Stimulated activated CD4-positive, alpha-beta T cell treated with anti-CD3 and anti-CD28 coated beads, Interleukin-2, amount 100 ng/mL, for 4 hours (primary cell): ENCODE data around the gene HPS5.

Source experiments
- DNase-seq: peaks from one replicate; pipeline ENCODE4 v3.0.0-alpha.2; 2020; ENCODE audit warnings: low read depth

HPS5 gene

GRCh38 chr11:18320617-18321016 lies 1.3 kb downstream of the HPS5 start:
- DNase-seq = no peak

DNA sequence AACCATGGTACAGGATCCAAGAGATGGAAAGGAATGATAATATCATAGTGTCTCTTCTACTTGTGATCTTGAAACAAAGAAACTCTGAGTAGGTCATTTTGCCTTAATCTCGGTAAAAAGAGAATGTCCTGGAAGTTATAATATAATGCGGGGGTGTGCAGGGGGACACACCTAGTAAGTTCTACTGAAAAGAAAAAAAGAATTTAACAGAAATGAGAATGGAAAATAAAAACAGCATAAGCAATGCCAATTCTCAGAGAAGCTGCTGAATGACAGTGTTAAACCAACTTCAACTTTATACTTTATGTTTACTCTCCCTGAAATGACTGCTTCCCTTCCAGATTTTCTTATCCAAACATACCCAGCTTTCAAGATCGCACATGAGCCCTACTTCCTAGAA lies 2.0 kb downstream of the HPS5 start:
- DNase-seq = no peak

GRCh38 chr11:18317551-18317950 lies 4.4 kb downstream of the HPS5 start:
- DNase-seq = no peak

DNA sequence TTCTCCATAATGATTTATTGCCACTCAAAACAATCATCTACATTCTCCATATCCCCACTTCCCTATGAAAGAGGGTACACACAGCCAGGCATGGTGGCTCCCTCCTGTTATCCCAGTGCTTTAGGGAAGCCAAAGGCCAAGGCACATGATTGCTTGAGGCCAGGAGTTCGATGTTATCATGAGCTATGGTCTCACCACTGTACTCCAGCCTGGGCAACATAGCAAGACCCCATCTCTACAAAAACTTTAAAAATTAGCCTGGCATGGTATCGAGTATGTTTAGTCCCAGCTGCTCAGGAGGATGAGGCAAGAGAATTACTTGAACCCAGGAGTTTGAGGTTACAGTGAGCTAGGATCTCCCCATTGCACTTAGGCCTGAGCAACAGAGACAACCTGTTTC lies 6.0 kb downstream of the HPS5 start:
- no peak for DNase-seq

GRCh38 chr11:18314784-18315523 lies 7.0 kb downstream of the HPS5 start:
- DNase-seq = no peak

- DNase-seq = no peak
Measured at GRCh38 chr11:18313965-18314763, 7.8 kb downstream of the HPS5 start.

DNA sequence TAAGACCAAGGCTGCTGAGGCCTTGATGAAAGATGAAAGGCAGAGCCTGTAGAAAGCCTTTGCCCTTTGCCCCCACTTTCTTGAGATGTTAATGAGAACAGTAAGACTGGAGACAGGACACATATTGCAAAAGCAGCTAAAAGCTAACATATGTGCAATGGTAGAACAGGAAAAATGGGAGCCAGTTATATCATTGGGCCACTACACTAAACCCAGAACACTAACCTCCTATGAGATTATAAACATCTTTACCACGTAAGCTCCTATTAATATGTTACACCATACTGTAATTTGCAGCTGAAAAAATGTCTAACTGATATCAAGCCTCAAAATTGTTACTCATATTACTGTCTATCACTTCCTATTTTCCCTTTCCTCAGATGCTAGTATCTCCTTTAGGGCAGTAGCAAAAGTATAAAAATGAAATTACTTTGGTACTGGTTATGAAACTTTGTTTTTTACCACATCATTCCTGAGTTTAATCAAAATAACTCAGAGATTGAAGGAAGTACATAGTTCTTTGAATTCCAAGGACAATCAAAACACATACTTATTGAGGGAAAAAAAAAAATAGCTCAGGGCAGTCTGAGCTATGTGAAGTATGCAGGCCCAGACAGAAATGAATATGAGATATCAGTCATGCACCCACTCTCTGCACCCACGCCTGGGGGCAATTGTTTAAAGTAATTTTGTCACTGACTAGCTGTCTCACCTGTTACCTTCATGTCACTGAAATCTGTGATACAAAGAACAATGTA lies 9.1 kb downstream of the HPS5 start:
- no peak for DNase-seq

DNA sequence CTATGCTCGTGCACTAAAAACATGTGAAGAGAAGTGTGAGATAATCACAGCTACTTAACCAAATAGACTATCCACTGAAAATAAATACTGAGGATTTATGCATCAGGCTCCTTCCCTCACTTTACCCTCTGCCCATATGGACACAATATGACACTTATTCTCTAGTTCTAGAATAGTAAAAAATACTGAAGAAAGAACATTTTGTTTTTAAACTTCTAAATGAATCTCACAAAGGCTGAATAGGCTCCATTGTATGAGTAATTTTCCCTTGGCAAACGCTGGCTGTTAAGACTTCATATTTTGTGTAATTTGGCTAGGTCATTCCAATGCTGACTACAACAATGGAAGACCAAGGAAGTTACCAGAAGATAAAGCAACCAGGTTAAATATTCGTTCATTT lies 9.9 kb downstream of the HPS5 start:
- DNase-seq = no peak

DNA sequence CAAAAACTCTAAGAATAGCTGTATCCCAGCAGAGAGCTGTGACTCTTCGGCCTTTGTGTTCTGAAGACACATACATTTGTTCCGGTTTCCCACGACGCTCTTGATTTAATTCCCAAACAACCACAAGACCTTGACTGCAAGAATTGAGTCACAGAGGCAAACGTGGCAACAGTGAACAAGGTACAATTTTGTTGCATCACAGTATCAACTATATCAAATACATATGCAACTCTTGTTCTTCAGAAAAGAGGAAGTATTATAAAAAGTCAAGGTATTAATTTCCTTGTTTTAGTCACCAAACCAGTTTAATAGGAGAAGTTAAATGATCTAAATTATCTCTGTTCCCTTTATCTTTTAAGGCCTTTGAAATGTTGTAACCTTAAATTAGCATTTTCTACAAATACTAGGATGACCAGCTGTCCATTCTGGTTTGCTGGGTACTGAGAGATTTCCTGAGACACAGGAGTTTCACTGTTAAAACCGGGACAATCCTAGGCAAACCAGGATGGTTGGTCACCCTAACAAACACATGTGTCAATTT lies 11.1 kb downstream of the HPS5 start:
- no peak for DNase-seq

GRCh38 chr11:18309691-18310090 lies 12.2 kb downstream of the HPS5 start:
- no peak for DNase-seq

- DNase-seq = no peak
Measured at GRCh38 chr11:18308242-18308641, 13.7 kb downstream of the HPS5 start.

DNA sequence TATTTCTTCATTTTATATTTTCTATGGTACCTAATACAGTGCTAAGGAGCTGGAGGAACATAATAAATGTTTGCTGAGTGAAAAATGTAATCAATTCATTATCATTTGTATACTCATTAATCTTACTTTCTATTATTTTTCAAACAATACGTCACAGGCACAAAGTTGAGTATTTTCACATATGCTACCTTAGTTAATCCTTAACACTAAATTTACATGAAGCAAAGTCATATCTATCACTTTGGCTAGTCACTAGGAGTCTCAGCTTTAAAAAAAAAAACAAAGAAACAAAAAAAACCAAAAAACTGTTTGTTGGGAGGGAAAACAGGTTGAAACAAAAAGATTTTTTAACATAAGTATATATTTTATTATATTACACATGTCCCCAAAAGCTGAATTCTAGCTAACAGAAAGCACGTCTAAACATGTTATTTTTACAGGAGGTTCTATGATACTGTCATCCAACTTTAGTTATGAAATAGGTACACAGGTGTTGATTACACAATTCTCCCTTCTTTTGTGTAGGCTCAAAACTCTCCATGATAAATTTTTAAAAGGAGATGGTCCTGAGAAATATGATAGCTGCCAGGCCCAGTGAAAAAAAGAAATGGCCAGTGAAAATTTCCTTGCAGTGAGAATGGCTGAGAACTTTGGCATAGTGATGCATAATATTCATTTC lies 14.3 kb downstream of the HPS5 start:
- DNase-seq = no peak

GRCh38 chr11:18304745-18305144 lies 17.2 kb downstream of the HPS5 start:
- DNase-seq = no peak

- no peak for DNase-seq
Measured at GRCh38 chr11:18299721-18300120, 22.2 kb downstream of the HPS5 start.

DNA sequence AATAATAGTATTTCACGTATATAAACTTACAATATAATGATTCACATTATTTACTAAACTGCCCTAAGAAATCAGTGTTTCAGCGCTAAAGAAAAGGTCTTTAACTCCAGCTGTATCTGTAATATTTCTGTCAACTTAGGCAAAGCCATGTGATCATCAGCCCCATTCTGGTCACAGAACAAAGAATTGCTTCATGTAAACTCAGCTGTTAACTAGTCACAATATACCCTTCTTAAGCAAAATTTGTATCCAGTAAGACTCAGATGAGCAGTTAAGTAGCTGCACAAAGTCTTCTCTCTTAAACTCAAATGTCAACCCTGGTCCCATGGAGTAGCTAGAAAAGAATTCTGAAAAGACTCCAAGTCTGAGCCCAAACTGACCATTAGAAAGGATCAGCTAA lies 26.6 kb downstream of the HPS5 start:
- no peak for DNase-seq

DNA sequence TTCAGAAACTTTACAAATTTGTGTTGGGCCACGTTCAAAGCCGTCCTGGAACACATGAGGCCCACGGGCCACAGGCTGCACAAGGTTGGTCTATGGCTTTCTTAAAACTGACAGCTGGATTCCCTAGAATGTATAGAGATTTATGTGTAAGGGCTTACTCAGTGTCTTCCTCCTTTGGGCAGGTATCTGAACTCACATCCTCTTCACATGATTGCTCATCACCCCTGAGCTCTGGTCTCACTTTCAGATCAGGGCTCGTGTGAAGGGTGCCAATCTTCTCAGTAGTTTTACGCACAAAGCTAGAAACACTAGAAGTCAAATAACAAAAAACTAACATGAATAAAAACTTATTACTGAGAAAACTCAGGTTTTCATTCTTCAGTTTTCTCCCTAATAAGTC lies 27.1 kb downstream of the HPS5 start:
- no peak for DNase-seq

GRCh38 chr11:18288911-18289310 lies 33.0 kb downstream of the HPS5 start:
- no peak for DNase-seq

GRCh38 chr11:18285841-18286240 lies 36.1 kb downstream of the HPS5 start:
- DNase-seq = no peak

DNA sequence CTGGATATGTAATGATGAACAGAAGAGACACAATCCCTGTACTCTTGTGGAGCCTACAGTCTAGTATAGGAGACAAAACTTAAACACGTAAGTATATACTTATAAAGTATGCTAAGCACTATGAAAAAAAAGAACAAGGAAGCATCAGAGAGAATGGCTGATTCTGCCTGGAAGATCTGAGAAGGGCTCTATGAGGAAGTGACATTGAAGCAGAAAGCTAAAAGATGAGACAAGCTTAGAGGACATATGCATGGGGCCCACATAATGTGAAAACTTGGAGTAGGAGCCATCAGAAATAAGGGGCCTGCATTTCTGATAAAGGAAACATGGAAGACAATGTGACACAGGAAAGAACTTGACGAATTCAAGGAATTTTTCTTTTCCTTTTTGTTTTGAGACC lies 39.3 kb downstream of the HPS5 start:
- no peak for DNase-seq

- DNase-seq = no peak
Measured at GRCh38 chr11:18280438-18281045, 41.4 kb downstream of the HPS5 start.

- no peak for DNase-seq
Measured at GRCh38 chr11:18277565-18278271, 44.2 kb downstream of the HPS5 start.
